ENCODE results near the gene JMY. TPM values are rescaled to one million over a fixed set of nuclear protein-coding genes. Genes with fewer than 3 reads are reported as not detected.

The JMY gene
- total RNA-seq, 1 experiment from 2014 or later = 15.2 TPM

DNA sequence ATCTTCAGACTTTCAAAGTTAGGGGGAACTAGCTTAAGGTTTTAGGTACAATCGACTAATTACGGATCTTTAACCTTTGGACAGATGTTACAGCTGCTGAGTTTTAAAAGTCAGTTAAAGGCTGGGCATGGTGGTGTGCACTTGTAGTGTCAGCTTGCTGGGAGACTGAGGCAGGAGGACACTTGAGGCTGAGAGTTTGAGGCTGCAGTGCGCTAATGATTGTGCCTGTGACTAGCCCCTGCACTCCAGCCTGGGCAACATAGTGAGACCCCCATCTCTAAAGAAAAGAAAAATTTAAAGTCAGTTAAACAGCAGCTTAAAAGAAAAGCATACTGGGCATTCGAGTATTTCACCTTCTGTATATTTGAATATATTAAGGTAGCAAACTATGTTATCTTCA is 51.4 kb downstream of the JMY start:
- H2BK5ac ChIP-seq (ENCODE audit: insufficient read length, low read length) = no peak overlapping the region
- H3K79me1 ChIP-seq (ENCODE audit: insufficient read depth, low read depth, low read length, poor library complexity, severe bottlenecking) = no peaks in the 10 kb centered on the region
- H2BK12ac ChIP-seq (ENCODE audit: insufficient read length, low read depth, low read length) = no peak overlapping the region
- H3K4me1 Mint-ChIP-seq = peaks cover 5 to 6% of the 10 kb centered on the region in 2 experiments
- no peaks in the 10 kb centered on the region for H4K20me1 ChIP-seq (ENCODE audit: control insufficient read depth, insufficient read depth, insufficient read length)
- H2BK20ac ChIP-seq (ENCODE audit: low read depth, low read length, poor library complexity, severe bottlenecking) = no peak overlapping the region
- no peak overlapping the region for H3T11ph ChIP-seq (ENCODE audit: low read length)
- no peak overlapping the region for H3K27ac ChIP-seq (ENCODE audit: insufficient read length, low read depth, low read length)
- no peak overlapping the region for H3K14ac ChIP-seq (ENCODE audit: insufficient read depth, low read length)
- H3K4me3 Mint-ChIP-seq = no peak overlapping the region
- no peaks in the 10 kb centered on the region; the same call in 1 of the 2 replicates for H3K4me1 ChIP-seq (ENCODE audit: insufficient read depth, low read length)
- H3K27me3 ChIP-seq (ENCODE audit: insufficient read depth, low read length) = no peaks in the 10 kb centered on the region
- no peak overlapping the region for H4K5ac ChIP-seq (ENCODE audit: insufficient read length, low read depth, low read length)
- H3K23ac ChIP-seq (ENCODE audit: insufficient read length, low read depth, low read length) = no peak overlapping the region
- H3K4me2 ChIP-seq (ENCODE audit: insufficient read depth, insufficient read length, low read length) = no peak overlapping the region
- H2BK15ac ChIP-seq (ENCODE audit: low read depth, low read length) = no peak overlapping the region
- H3K56ac ChIP-seq (ENCODE audit: insufficient read length, low read depth, low read length) = no peak overlapping the region
- no CpG with 5 or more reads among the region's 4 CpGs for WGBS (ENCODE audit: extremely low coverage, insufficient read length, low lambda C conversion rate)
- H3K4ac ChIP-seq (ENCODE audit: low read depth, low read length) = no peak overlapping the region
- H3K27ac Mint-ChIP-seq = peak overlapping the region in 1 of 3 experiments; percentile 45; a peak in 2 of 7 replicates
- no peak overlapping the region for H2BK120ac ChIP-seq (ENCODE audit: low read depth, low read length, poor library complexity, severe bottlenecking)
- H2AFZ ChIP-seq (ENCODE audit: low read length) = no peak overlapping the region
- no peaks in the 10 kb centered on the region for H3K9me3 Mint-ChIP-seq
- no peak overlapping the region for H3K9ac ChIP-seq (ENCODE audit: extremely low read depth, insufficient read length, low read length)
- H3K18ac ChIP-seq (ENCODE audit: insufficient read length, low read depth, low read length) = no peak overlapping the region
- no peak overlapping the region for H2AK5ac ChIP-seq (ENCODE audit: insufficient read length, low read length)
- H4K8ac ChIP-seq (replicated peaks; ENCODE audit: insufficient read length, low read depth, low read length) = no peak overlapping the region
- H3K36me3 Mint-ChIP-seq (ENCODE audit: insufficient read depth in 1 of 3, low read depth in 3 of 3) = peaks cover 1 to 32% (median 26%) of the 10 kb centered on the region in 3 experiments; a peak in 6 of 7 replicates
- H3K23me2 ChIP-seq (ENCODE audit: insufficient read length, low read depth, low read length, poor library complexity, severe bottlenecking) = no peaks in the 10 kb centered on the region
- TF ChIP-seq, protein P1, sequence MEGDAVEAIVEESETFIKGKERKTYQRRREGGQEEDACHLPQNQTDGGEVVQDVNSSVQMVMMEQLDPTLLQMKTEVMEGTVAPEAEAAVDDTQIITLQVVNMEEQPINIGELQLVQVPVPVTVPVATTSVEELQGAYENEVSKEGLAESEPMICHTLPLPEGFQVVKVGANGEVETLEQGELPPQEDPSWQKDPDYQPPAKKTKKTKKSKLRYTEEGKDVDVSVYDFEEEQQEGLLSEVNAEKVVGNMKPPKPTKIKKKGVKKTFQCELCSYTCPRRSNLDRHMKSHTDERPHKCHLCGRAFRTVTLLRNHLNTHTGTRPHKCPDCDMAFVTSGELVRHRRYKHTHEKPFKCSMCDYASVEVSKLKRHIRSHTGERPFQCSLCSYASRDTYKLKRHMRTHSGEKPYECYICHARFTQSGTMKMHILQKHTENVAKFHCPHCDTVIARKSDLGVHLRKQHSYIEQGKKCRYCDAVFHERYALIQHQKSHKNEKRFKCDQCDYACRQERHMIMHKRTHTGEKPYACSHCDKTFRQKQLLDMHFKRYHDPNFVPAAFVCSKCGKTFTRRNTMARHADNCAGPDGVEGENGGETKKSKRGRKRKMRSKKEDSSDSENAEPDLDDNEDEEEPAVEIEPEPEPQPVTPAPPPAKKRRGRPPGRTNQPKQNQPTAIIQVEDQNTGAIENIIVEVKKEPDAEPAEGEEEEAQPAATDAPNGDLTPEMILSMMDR (conservative IDR thresholded peaks at IDR 0.05) = no peak
- H3K27me3 Mint-ChIP-seq (ENCODE audit: low read depth) = no peaks in the 10 kb centered on the region
- H4K91ac ChIP-seq (ENCODE audit: insufficient read length, low read depth, low read length) = no peak overlapping the region
- no peaks in the 10 kb centered on the region for H3K9me3 ChIP-seq (ENCODE audit: control insufficient read depth, low read depth, low read length)
- DNase-seq = no peak
- H3K79me2 ChIP-seq (ENCODE audit: insufficient read depth, low read length) = no peaks in the 10 kb centered on the region
